Sigmoid colon (tissue), 7 donors: ENCODE measurements around the gene ARHGAP27. TPM values are rescaled to one million over a fixed set of nuclear protein-coding genes. Genes with fewer than 3 reads are reported as not detected.
A peak's percentile ranks its signal among the peaks of the same experiment; 100 is the strongest.

Source experiments
- DNase-seq: peaks from one replicate; pipeline ENCODE4 v3.0.0-alpha.2; 2019
- H3K27ac ChIP-seq, 4 donors: fragments of 200-600 bp; sonication (generic); one replicate each; pipeline ENCODE4 v1.5.1; 2016 to 2019; ENCODE audit warnings: mild to moderate bottlenecking in 1 of 4
- H3K27me3 ChIP-seq, 3 donors: fragments of 200-600 bp; sonication (generic); one replicate each; pipeline ENCODE4 v1.5.1; 2019; ENCODE audit warnings: mild to moderate bottlenecking in 1 of 3
- H3K36me3 ChIP-seq, 4 donors: fragments of 200-600 bp; sonication (generic); one replicate each; pipeline ENCODE4 v1.5.1; 2016 to 2019
- H3K4me1 ChIP-seq, 4 donors: fragments of 200-600 bp; sonication (generic); one replicate each; pipeline ENCODE4 v1.5.1; 2017 to 2019
- H3K4me3 ChIP-seq, 4 donors: fragments of 200-600 bp; sonication (generic); one replicate each; pipeline ENCODE4 v1.5.1; 2017 to 2019; ENCODE audit warnings: mild to moderate bottlenecking in 2 of 4, moderate library complexity in 1 of 4
- H3K9me3 ChIP-seq, 4 donors: fragments of 200-600 bp in 3 of 4; sonication (generic) in 3 of 4; one replicate each; pipeline versions ENCODE4 v1.5.1 to v1.6.1; 2013 to 2019
- EP300 ChIP-seq, 4 donors: sonication (generic); formaldehyde crosslinking; IDR thresholded peaks; one replicate each; pipeline ENCODE4 v1.6.1; 2017; ENCODE audit warnings: antibody characterized with exemption in 4 of 4
- POLR2A ChIP-seq, 2 donors: fragments of 450-650 bp; IDR thresholded peaks; one replicate each; pipeline ENCODE4 v1.6.1; 2016; ENCODE audit warnings: antibody characterized with exemption in 2 of 2, mild to moderate bottlenecking in 2 of 2, moderate library complexity in 2 of 2
- POLR2AphosphoS5 ChIP-seq, 4 donors: sonication (generic); formaldehyde crosslinking; IDR thresholded peaks; one replicate each; pipeline ENCODE4 v1.6.1; 2017; ENCODE audit warnings: antibody characterized with exemption in 4 of 4
- WGBS, 2 donors: extraction: QIAGEN DNeasy Blood & Tissue Kit; methylation state at CpG; one replicate each; pipeline ENCODE4 v1.1.7; 2013; 5-methylcytosine and 5-hydroxymethylcytosine counted together
- intact Hi-C: fragments of 100-400 bp; cut with DNase I; formaldehyde crosslinking; loops from one replicate; pipeline ENCODE4 v1.15.1; 2023
- polyA plus RNA-seq, 3 donors: library from polyadenylated mRNA; stranded (reverse); fragments of 200-250 nt; gene quantifications; one replicate each; pipeline ENCODE4 v1.2.3, GENCODE V29; 2013
- total RNA-seq, 4 donors: library from RNA; depleted of rRNA; stranded (reverse); fragments of >200 nt; gene quantifications; one replicate each; pipeline ENCODE4 v1.1.0, GENCODE V29; 2016
- TF ChIP-seq, protein P1 (sequence below), 4 experiments: fragments of 450-650 bp in 3 of 4; fragments of 200-600 bp in 1 of 4; IDR thresholded peaks; one replicate each; pipeline ENCODE4 v1.5.1; 2016 to 2019; ENCODE audit warnings: antibody characterized with exemption in 4 of 4, mild to moderate bottlenecking in 3 of 4, moderate library complexity in 2 of 4
- donor health status: healthy with polysubstance abuse.
- donor health status: Bipolar disorder and iron deficiency.
- donor health status: healthy.

The ARHGAP27 gene
- total and polyA plus RNA-seq, 7 donors: 9.1 to 144 (median 16.6) TPM

DNA sequence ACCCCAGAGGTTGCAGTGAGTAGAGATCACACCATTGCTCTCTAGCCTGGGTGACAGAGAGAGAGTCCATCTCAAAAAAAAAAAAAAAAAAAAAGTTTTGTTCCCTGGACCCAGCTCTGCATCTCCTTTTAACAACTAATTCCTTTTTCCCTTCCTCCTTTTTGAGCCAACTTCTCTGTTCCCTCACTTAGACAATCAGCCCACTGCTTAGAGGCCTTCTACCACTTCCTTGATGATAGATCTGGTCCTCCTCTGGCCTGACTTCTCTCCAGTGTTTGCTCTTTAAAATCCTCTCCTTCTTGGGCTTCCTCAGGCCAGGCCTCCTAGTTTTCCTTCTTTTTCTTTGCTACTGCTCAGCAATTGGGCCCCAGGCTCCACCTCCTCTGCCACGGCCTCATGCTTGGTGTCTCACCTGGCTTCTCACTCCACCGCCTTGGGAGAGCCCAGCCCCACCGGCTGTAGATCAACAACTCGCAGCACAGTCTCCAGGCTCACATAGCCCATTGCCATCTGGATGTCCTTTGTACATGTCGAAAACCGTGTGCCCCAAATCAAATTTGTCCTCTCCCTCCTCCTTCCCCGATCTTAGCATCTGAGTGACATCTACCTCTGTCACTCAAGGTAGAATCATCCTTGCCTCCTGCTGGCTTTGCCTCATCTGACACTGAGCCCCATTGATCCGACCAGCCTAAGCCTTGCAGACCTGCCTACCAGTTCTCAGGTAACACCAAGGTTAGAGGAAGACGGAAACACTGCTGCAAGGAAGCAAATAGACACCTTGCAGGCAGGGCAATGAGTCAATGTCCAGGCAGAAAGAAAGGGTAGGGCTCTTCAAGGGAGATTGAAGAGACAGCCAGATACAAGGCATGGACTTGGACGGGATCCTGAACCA, 17.4 kb downstream of the ARHGAP27 start:
- no peak overlapping the region for H3K4me3 ChIP-seq
- H3K27me3 ChIP-seq: no peaks in the 10 kb centered on the region
- DNase-seq: no peak
- intact Hi-C loops: no loop called here
- H3K27ac ChIP-seq: peak overlapping the region in 1 of 4 donors; percentile 17
- TF ChIP-seq POLR2A (IDR thresholded peaks at IDR 0.05): no peak
- no peak for TF ChIP-seq POLR2AphosphoS5 (IDR thresholded peaks at IDR 0.05)
- TF ChIP-seq, protein P1, sequence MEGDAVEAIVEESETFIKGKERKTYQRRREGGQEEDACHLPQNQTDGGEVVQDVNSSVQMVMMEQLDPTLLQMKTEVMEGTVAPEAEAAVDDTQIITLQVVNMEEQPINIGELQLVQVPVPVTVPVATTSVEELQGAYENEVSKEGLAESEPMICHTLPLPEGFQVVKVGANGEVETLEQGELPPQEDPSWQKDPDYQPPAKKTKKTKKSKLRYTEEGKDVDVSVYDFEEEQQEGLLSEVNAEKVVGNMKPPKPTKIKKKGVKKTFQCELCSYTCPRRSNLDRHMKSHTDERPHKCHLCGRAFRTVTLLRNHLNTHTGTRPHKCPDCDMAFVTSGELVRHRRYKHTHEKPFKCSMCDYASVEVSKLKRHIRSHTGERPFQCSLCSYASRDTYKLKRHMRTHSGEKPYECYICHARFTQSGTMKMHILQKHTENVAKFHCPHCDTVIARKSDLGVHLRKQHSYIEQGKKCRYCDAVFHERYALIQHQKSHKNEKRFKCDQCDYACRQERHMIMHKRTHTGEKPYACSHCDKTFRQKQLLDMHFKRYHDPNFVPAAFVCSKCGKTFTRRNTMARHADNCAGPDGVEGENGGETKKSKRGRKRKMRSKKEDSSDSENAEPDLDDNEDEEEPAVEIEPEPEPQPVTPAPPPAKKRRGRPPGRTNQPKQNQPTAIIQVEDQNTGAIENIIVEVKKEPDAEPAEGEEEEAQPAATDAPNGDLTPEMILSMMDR (IDR thresholded peaks at IDR 0.05): no peak
- TF ChIP-seq EP300 (IDR thresholded peaks at IDR 0.05): no peak
- no peaks in the 10 kb centered on the region for H3K4me1 ChIP-seq
- WGBS, 2 donors: 18 to 66% methylated on average over 10 of the region's 10 CpGs
- H3K9me3 ChIP-seq: no peaks in the 10 kb centered on the region
- H3K36me3 ChIP-seq: no peaks in the 10 kb centered on the region

DNA sequence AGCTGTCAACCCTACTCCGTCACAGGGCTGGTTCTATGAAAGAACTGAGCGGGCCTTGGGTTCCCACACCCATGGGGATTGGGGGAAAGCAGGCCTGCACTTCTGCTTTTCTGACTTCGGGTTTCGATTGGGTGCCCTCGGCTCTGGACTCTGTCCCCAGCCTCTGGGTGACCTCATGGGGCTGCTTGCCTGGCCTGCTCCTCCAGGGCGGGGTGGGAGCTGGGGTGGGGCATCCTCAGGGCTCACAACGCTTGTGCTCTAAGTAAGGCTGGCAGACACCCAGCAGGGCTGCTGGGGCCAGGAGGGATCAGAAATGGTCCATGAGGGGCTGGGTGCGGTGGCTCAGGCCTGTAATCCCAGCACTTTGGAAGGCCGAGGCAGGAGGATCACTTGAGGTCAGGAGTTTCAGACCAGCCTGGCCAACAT, 19.2 kb downstream of the ARHGAP27 start:
- H3K36me3 ChIP-seq: no peaks in the 10 kb centered on the region
- peak in 1 of 2 donors; percentile 9 for TF ChIP-seq POLR2A (IDR thresholded peaks at IDR 0.05)
- no peak for TF ChIP-seq EP300 (IDR thresholded peaks at IDR 0.05)
- no peak overlapping the region for H3K4me3 ChIP-seq
- WGBS, 2 donors: 15 to 51% methylated on average over 9 of the region's 9 CpGs
- no peaks in the 10 kb centered on the region for H3K27me3 ChIP-seq
- H3K27ac ChIP-seq: no peak overlapping the region
- intact Hi-C loops: no loop called here
- DNase-seq: peak; percentile 79
- H3K9me3 ChIP-seq: no peaks in the 10 kb centered on the region
- H3K4me1 ChIP-seq: no peaks in the 10 kb centered on the region

DNA sequence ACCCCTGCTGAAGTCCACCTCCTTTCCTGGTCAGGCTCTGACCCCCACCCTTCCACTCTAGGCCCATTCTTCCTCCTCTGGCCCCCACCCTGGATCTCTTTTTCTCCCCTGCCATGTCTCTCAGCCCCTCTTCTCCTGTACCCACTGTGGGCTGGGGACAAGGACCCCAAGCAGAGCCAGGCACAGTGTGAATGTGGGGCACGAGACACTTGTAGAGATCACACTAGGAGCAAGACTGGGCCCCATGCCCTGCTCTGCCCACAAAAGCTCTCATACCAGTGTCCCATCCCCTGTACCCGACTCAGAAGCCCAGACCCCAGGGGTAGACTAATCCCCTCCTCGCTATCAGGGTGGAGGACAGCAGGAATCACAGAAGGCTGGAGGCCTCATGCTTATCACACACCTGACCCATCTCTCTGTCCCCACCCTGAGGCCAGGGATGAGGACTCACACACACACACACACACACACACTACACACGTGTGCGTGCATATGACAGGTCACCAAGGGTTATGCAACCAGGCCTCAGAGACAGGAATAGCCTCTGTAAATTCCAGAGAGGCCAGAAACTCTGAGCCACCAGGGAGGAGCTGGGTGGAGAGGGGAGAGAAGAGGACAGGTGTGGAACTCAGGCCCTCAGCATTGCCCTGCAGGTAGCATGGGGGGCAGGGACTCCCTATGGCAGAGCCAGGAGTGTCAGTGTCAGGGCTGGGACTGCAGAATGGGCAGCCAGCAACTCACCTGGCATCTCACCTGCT, 21.1 kb downstream of the ARHGAP27 start:
- Histone ChIP-seq H3K27ac (peak overlapping the region in 2 of 4 donors; percentile 15 to 47), H3K4me3 (no peak overlapping the region), H3K36me3 (no peaks in the 10 kb centered on the region), H3K4me1 (no peaks in the 10 kb centered on the region), H3K9me3 (no peaks in the 10 kb centered on the region), H3K27me3 (peaks cover 0 to 2% (median 0%) of the 10 kb centered on the region in 3 donors)
- intact Hi-C loops: no loop called here
- no peak for DNase-seq
- TF ChIP-seq POLR2A (IDR thresholded peaks at IDR 0.05): no peak
- TF ChIP-seq EP300 (IDR thresholded peaks at IDR 0.05): no peak
- TF ChIP-seq POLR2AphosphoS5 (IDR thresholded peaks at IDR 0.05): no peak
- TF ChIP-seq, protein P1 (IDR thresholded peaks at IDR 0.05): no peak
- WGBS, 2 donors: 62 to 82% methylated on average over 5 of the region's 5 CpGs

DNA sequence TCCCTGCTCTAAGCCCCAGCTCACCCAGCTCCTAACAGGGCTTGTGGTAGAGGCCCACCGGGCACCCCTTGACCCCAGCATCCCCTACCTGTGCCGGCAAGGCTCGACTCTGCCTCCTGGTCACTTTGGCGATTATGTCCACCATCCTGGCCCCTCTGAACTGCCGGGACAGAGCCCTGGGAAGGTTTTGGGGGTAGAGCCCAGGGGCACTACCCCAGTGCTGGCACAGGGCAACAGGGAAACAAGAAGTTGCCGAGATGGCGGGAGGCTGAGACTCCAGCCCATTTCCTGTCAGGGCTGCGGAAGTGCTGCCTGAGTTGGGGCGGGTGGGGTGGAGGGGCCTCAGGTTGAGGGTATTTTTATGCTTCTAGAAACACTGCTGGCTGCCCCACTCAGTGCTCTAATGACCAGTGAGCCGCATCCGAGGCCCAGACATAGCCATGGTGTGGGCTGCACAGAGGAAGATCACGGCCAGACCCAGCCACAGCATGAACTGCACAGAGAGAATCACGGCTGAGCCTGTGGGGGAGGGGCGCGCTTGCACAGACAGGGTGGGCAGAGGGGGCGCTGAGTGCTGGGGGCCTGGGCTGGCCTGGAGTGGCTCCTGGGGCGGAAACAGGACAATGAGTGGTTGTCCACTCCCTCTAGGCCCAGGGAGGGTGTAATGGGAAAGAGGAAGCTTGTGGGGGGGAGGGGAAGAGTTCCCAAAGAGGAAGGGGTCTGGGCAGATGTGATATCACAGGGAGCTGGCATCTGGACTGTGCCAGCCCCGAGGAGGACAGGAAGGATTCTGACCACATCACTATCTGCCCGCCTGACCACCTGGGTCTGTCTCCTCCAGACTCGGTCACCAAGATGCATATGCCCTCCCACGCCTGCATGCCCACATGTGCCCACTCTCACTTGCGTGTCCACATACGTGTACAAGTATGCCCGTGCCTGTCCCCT, 22.3 kb downstream of the ARHGAP27 start:
- intact Hi-C loops: no loop called here
- TF ChIP-seq POLR2AphosphoS5 (IDR thresholded peaks at IDR 0.05) (no peak), EP300 (IDR thresholded peaks at IDR 0.05) (no peak), POLR2A (IDR thresholded peaks at IDR 0.05) (no peak)
- TF ChIP-seq, protein P1 (IDR thresholded peaks at IDR 0.05): no peak
- H3K9me3 ChIP-seq: no peaks in the 10 kb centered on the region
- peak overlapping the region; percentile 7 to 52 (median 47) for H3K27ac ChIP-seq
- 48 to 72% methylated on average over 24 of the region's 24 CpGs for WGBS, 2 donors
- no peak for DNase-seq
- peaks cover 0 to 11% (median 8%) of the 10 kb centered on the region in 4 donors for H3K4me1 ChIP-seq
- H3K4me3 ChIP-seq: peak overlapping the region in 2 of 4 donors; percentile 32 to 38
- no peaks in the 10 kb centered on the region for H3K36me3 ChIP-seq
- H3K27me3 ChIP-seq: peaks cover 0 to 14% (median 3%) of the 10 kb centered on the region in 3 donors
